Stimulated activated naive CD4-positive, alpha-beta T cell treated with Interleukin-2 at 50 U/mL for 16 hours (primary cell): Measurements from ENCODE around the gene MOBP.
"Not testable (repeated sequence)": the region's sequence is repeated elsewhere in the genome, so short reads cannot be mapped to it uniquely, and the experiment has no call there.

ENCODE experiments used
- DNase-seq: peaks from one replicate; lab custom pipeline; 2025; lab: John Stamatoyannopoulos, UW

The MOBP gene

DNA sequence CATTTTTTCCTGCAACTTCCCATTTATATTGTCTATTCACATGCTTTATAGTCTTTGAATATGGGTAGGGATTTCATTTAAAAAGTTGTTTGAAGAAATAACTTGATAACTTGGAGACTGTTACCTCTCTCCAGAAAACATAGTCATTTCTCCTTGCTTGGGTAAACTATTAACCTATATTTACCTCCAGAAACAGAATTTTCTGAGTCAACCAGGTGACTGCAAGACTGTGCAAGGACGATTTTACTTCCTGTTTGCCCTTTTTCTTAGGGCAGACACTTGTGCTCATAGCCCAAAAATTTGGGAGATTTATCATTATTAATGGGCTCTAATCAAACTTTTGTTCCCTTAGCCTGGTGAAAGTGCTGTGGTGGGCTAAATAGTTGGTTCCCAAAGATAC lies 14.3 kb upstream of the MOBP start:
- DNase-seq, result no peak

- not testable (repeated sequence) for DNase-seq
Measured at GRCh38 chr3:39453872-39454271, 13.6 kb upstream of the MOBP start.

- no peak for DNase-seq
Measured at GRCh38 chr3:39454591-39455217, 12.8 kb upstream of the MOBP start.

DNA sequence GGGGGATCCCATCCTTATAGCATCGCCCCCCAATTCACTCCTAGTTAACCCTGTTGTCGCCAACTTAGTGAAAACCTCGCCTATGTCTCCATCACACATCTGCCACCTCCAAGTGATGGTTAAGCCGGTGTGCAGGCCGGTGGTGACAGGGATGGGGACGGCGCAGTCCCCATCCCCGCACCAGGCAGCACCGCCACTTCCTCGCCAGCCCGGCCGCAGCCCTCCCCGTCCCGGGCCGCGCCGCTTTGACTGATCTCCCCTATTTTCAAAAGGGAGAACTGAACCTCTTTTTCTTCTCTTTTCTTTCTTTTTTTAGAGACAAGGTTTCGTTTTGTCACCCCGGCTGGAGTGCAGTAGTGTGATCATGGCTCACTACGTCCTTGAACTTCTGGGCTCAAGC lies 11.3 kb upstream of the MOBP start:
- DNase-seq, result no peak

DNA sequence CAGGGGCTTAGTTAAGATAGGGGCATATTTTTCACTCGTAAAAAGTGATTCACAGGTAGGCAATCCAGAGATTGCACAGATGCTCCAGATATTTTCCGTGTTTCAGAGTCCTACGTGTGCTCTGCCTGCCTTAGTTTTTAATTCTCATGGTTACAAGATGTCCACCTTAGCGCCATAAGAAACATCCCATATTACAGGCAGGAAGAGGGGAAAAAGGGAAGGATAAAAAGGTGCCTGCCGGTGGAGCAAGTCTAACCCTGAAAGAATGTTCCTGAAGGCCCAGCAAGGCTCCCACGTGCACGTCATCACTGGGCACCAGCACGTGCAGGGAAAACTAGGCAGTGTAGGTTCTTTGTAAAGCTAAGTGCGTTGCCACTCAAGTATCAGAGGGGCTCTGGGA lies 10.1 kb upstream of the MOBP start:
- no peak for DNase-seq

DNA sequence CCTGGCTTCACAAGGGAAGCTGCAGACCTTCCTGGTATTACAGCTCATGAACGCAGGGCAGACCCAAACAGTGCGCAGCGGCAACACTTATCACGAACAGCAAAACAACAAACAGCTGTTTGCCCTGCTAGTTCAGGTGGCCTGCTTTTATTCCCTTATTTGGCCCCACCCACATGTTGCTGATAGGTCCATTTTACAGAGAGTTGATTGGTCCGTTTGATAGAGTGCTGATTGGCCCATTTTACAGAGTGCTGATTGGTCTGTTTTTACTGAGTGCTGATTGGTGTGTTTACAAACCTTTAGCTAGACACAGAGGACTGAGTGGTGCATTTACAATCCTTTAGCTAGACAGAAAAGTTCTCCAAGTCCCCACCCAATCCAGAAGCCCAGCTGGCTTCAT lies 8.9 kb upstream of the MOBP start:
- not testable (repeated sequence) for DNase-seq

GRCh38 chr3:39460677-39461076 lies 6.8 kb upstream of the MOBP start:
- DNase-seq, result no peak

DNA sequence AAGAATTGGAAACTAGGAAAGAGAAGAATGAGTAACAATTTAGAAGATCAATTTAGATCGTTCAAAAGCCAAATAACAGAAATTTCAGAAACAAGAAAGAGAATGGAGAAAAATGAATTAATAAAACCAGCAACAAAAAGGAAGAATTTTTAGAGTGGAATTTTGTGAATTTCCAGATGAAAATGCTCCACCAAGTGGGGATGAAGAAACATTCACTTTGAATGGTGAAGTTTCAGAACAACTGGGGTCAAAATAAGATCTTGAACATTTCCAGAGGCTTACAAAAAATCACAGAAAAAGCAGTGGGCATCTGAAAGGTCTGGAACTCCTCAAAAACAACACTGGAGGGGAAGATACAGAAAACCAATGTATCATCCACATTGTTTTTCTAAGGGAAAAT lies 4.2 kb upstream of the MOBP start:
- DNase-seq, result no peak

GRCh38 chr3:39466988-39467387 lies 492 bp upstream of the MOBP start:
- DNase-seq, result no peak

GRCh38 chr3:39468108-39468436 lies 592 bp downstream of the MOBP start:
- no peak for DNase-seq

DNA sequence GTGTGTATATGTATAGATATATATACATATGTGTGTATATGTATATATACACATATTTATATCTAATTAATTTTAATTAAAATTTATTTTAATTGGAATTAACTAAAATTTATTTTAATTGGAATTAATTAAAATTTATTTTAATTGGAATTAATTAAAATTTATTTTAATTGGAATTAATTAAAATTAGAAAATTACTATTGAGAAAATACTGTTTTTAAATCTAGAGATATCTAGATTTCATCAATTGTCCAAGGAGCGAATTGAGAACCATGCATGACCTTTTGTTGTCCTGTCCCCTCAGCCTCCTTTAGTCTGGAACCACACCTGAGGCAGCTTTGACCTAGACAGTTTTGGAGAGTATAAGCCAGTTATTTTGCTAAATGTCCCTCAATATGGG lies 1.8 kb downstream of the MOBP start:
- no peak for DNase-seq

- no peak for DNase-seq
Measured at GRCh38 chr3:39469945-39470344, 2.5 kb downstream of the MOBP start.

GRCh38 chr3:39471652-39472051 lies 4.2 kb downstream of the MOBP start:
- no peak for DNase-seq

DNA sequence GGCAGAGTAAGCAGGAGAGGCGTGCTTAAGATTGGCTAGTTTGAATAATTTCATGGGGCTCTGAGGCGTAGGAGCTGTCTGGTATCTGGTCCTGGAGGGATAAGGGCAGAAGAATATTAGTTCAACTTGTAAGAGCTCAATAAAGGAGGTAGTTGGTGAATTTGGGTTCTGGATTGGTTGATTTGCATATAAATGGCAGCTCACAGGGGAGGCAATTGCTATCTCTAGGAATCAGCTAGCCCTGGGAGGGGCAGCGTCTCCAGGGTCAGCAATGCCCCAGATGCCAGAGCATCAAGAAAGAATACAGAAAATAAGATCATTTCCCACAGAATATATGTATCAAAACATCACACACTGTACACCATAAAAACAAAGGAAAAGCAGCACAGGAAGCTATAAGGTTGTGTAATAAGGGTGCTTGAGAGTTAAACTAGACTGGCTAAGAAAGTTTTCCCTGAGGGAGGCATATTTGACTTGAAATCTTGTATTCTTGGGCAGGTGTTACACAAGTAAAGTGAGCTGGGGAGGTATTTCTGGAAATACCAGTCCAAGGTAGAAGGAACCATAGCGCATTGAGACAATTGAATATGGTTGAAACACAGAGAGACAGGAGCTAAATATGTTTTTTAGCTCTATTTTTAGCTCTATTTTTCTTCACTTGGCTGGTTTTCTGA lies 6.1 kb downstream of the MOBP start:
- DNase-seq, result no peak

DNA sequence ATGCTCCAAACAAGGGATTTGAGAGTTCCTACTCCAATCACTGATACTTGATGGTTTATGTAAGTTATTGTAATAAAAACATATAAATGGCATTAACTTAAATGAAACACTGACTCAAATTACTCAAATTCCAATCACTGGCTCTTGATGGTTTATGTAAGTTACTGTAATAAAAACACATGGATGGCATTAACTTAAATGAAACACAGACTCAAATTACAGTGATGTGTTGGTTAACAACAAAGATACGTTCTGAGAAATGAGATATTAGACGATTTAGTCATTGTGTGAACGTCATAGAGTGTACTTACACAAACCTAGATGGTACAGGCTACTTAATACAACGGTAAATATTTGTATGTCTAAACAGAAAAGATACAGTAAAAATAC lies 6.6 kb downstream of the MOBP start:
- no peak for DNase-seq

- DNase-seq, result no peak
Measured at GRCh38 chr3:39476783-39477182, 9.3 kb downstream of the MOBP start.

DNA sequence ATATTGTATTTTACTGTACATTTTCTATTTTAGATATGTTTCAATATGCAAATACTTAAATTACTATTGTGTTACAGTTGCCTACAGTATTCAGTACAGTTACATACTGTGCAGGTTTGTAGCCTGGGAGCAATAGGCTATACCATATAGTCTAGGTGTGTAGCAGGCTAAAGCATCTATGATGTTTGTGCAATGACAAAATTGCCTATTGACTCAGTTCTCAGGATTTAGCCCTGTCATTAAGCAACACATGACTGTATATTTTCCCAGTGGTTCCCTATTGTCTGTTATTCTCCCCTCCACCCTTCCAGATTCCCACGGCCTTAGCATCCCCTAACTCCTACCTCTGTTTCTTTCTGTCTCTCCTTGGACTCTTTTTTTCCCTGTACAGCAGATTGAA lies 10.7 kb downstream of the MOBP start:
- no peak for DNase-seq

DNA sequence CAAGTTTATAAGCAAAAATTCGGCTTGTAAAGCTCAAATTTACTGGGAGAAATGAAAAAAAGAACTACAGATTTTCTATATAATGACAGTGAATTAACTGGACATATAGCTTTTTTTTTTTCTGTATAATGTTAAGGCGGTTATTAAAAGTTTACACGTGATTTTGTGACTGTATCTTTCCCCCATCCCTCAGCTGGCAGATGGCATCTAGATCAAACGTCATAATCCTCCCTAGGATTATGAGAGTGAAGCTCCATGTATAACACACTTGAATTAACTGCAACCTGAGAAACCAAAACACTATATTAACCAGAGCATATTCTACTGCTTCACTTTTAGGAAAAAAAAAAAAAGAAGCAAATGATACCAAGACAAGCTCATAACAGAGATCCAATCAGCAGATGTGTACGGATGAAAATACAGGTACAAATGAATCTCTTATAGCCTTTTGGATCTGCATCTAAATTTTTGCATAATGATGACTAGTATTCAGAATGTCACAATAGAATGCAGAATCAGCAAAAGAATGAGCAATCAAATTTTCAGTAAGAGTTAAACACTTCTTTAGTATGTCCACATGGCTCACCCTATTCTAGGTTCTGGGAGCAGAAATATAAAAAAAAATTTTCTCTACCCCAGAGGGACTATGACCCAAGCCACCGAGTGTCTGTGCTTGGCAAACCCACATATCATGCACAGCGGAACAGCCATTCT lies 12.4 kb downstream of the MOBP start:
- DNase-seq, result no peak

DNA sequence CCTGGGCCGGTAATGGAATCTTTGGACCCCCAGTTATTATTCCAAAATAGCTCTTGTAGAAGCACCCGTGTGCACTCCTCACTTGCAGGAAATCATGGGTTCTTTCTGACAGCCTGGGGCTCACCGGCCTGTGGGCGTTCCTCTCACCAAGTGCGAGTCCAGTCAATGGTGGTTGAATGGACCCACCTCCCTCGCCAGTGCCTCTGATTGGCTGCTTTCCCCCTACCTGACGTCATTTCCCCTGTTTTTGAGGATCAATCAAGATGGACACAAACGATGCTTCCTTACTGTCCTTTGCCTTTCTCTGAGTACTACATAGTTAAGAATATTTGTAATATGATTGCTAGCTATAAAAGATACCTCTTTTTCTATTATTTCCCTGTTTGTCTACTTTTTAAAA lies 18.1 kb downstream of the MOBP start:
- DNase-seq, result no peak

DNA sequence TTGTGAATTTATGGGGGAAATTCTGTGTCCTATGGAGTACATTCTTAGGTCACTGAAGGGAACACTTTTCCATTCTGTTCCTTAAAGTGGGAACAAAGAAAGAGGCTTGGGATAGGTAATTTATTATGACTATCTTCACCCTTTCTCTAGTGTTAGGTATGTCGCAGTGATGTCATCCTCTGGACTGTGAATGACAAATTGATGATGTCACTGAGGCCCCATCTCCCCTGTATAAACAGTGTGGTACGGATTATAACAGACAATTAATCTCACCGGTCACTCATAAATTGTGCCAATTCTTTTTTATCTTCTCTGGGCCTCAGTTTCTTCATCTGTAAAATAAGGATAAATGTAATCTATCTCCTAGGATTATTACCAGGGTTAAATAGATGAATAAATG lies 23.5 kb downstream of the MOBP start:
- no peak for DNase-seq

GRCh38 chr3:39491733-39492350 lies 24.4 kb downstream of the MOBP start:
- no peak for DNase-seq

GRCh38 chr3:39494781-39495180 lies 27.3 kb downstream of the MOBP start:
- no peak for DNase-seq

GRCh38 chr3:39497753-39498152 lies 30.3 kb downstream of the MOBP start:
- DNase-seq, result no peak
